Kidney (tissue), 14 donors: ENCODE measurements around the gene NCF2. TPM values are rescaled to one million over a fixed set of nuclear protein-coding genes. Genes with fewer than 3 reads are reported as not detected.

Experiments
- DNase-seq, 5 donors: peaks; one replicate each; pipeline ENCODE4 v3.0.0-alpha.2; 2013 to 2020
- FAIRE-seq: peaks from 2 replicates; lab custom pipeline; 2012; peaks lifted over from hg19 to GRCh38; lab: Jason Lieb, UNC
- H3K27ac ChIP-seq, 2 donors: one replicate each; pipeline ENCODE4 v1.7.0; 2013; ENCODE audit warnings: low read depth in 2 of 2, low read length in 2 of 2, inconsistent platforms in 1 of 2
- H3K27me3 ChIP-seq: one replicate; pipeline ENCODE4 v1.7.1; 2013; ENCODE audit warnings: low read length, inconsistent platforms; ENCODE audit not compliant: control insufficient read depth, insufficient read depth
- H3K36me3 ChIP-seq, 3 donors: one replicate each; pipeline versions ENCODE4 v1.7.0 to v1.7.1; 2013; ENCODE audit warnings: low read length in 3 of 3, control low read depth in 1 of 3, inconsistent platforms in 1 of 3; ENCODE audit not compliant: insufficient read depth in 3 of 3, control insufficient read depth in 2 of 3
- H3K4me1 ChIP-seq, 3 donors: one replicate each; pipeline versions ENCODE4 v1.7.0 to v1.7.1; 2013; ENCODE audit warnings: low read length in 3 of 3, inconsistent platforms in 1 of 3, low read depth in 1 of 3; ENCODE audit not compliant: control insufficient read depth in 2 of 3, insufficient read depth in 2 of 3
- H3K4me3 ChIP-seq, 3 donors: one replicate each; pipeline versions ENCODE4 v1.7.0 to v1.8.1; 2013; ENCODE audit warnings: low read length in 3 of 3, control low read depth in 1 of 3, inconsistent platforms in 1 of 3
- H3K9ac ChIP-seq, 3 donors: one replicate each; pipeline versions ENCODE4 v1.7.0 to v1.7.1; 2013; ENCODE audit warnings: low read length in 3 of 3, control low read depth in 1 of 3, inconsistent platforms in 1 of 3
- H3K9me3 ChIP-seq, 3 donors: one replicate each; pipeline versions ENCODE4 v1.7.0 to v1.7.1; 2013; ENCODE audit warnings: low read length in 3 of 3, control low read depth in 1 of 3, inconsistent platforms in 1 of 3; ENCODE audit not compliant: control insufficient read depth in 2 of 3, insufficient read depth in 1 of 3
- intact Hi-C: fragments of 100-400 bp; cut with DNase I; formaldehyde crosslinking; loops from one replicate; pipeline ENCODE4 v1.11.1; 2022
- polyA plus RNA-seq: library from polyadenylated mRNA; stranded (reverse); fragments of 350-450 nt; fragmentation: Illumina TruSeq; extraction: RNeasy Lipid Tissue Mini Kit (QIAGEN cat#74804); gene quantifications from one replicate; pipeline ENCODE4 v1.2.3, GENCODE V29; 2014; ENCODE audit warnings: low read depth, low replicate concordance; ENCODE audit not compliant: insufficient read depth
- total RNA-seq: library from RNA; stranded (reverse); fragmentation: NEBNext Ultra II Directional; extraction: Animal tissue kit (Norgen Biotek cat#: 25700); gene quantifications from one replicate; pipeline ENCODE4 v1.2.1, GENCODE V29; 2021
- TF ChIP-seq, protein P1 (sequence below): IDR thresholded peaks from 3 replicates; pipeline ENCODE4 v1.5.1; 2012; ENCODE audit warnings: mild to moderate bottlenecking, moderate library complexity, borderline replicate concordance; ENCODE audit not compliant: insufficient read depth; ENCODE audit errors: extremely low read depth
- donor health status: control.
- donor health status: control.
- donor health status: control.
- donor health status: control.
- donor health status: control.
- donor health status: DM: yes; HTN: yes; CAD: no.
- donor health status: Normal renal cell carcinoma (clear cell type).

Gene NCF2
- total and polyA plus RNA-seq, 2 donors from 2014 or later, result 2.5 to 16.7 TPM

DNA sequence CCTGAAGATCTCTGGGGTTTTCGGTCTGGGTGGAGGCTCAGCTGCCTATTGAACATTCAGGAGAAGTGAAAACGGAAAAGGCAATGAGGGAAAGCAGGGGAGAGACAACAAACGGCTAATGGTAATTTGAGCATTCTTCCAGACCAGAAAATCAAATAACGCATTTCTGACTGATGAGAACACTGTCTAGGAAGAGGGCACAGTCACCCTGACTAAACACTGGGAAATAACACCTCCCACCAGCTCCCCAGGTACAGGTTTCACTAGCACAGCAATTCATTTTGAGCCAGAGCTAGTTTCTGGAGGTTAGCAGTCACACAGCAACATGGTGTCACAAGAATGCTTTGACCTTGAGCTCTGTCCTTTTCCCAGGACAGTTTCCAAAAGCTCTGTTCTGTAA lies 21.1 kb downstream of the NCF2 start:
- Histone ChIP-seq H3K4me3 (no peak overlapping the region), H3K27ac (no peak overlapping the region), H3K36me3 (no peaks in the 10 kb centered on the region), H3K9ac (no peak overlapping the region), H3K9me3 (no peaks in the 10 kb centered on the region), H3K27me3 (no peaks in the 10 kb centered on the region), H3K4me1 (peaks cover 0 to 5% (median 0%) of the 10 kb centered on the region in 3 donors)
- peak in 2 of 5 donors; percentile 29 to 49 for DNase-seq
- intact Hi-C loops, result no loop called here
- FAIRE-seq, result no peak
- TF ChIP-seq, protein P1, sequence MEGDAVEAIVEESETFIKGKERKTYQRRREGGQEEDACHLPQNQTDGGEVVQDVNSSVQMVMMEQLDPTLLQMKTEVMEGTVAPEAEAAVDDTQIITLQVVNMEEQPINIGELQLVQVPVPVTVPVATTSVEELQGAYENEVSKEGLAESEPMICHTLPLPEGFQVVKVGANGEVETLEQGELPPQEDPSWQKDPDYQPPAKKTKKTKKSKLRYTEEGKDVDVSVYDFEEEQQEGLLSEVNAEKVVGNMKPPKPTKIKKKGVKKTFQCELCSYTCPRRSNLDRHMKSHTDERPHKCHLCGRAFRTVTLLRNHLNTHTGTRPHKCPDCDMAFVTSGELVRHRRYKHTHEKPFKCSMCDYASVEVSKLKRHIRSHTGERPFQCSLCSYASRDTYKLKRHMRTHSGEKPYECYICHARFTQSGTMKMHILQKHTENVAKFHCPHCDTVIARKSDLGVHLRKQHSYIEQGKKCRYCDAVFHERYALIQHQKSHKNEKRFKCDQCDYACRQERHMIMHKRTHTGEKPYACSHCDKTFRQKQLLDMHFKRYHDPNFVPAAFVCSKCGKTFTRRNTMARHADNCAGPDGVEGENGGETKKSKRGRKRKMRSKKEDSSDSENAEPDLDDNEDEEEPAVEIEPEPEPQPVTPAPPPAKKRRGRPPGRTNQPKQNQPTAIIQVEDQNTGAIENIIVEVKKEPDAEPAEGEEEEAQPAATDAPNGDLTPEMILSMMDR, result no peak

DNA sequence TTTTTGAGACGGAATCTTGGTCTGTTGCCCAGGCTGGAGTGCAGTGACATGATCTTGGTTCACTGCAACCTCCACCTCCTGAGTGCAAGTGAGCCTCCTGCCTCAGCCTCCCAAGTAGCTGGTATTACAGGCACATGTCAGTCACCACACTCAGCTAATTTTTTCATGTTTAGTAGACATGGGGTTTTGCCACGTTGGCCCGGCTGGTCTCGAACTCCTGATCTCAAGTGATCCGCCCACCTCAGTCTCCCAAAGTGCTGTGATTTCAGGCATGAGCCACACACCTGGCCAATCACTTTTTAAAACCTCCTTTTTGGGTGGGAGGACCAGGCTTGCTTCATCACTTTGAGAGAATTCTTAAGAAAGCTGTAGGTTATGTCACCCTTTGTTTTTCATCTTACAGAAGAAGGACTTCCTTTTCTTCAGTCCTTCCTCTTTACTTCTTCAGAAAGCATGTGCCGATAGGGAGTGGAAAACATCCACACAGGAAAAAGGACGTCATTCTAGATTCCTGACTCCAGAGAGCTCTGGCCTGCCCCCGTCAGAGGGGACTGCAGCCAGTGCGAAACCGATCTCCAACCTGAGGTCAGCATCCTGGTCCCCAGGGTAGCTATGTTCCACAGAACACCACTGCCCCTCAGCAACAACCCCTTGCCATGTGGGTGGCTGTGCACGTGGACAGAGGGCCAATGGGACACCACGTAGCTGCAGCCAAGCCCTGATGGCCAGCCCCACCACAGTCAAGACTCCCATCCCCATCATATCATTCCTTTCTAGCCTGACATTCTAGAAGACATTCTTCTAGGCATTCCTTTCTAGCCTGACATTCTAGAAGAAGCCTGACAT lies 21.9 kb downstream of the NCF2 start:
- intact Hi-C loops, result no loop called here
- Histone ChIP-seq H3K27ac (peak overlapping the region in 1 of 2 donors; percentile 24), H3K27me3 (no peaks in the 10 kb centered on the region), H3K4me1 (peaks cover 0 to 5% (median 0%) of the 10 kb centered on the region in 3 donors), H3K9me3 (no peaks in the 10 kb centered on the region), H3K9ac (no peak overlapping the region), H3K4me3 (no peak overlapping the region), H3K36me3 (no peaks in the 10 kb centered on the region)
- peak in 2 of 5 donors; percentile 15 to 40 for DNase-seq
- no peak for FAIRE-seq
- TF ChIP-seq, protein P1, result no peak

DNA sequence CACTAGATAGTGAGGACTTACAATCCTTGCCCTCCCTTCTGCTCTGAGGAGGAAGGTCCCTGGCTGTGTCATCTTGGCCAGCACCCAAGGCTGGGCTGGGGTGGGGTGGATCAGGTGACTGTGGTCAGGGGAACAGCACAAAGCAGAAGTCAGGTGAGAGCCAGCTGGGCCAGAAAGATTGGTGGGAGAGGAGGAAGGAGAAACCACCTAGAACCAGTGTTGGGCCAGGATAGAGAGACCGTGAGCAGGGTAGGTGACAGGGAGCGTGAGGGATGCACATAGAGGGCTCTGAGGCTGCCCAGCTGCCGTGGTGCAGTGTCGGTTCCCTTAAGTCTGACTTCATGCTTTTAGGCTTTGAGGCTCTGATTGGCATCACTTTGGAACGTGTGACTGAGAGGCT lies 22.7 kb downstream of the NCF2 start:
- intact Hi-C loops, result no loop called here
- Histone ChIP-seq H3K4me3 (no peak overlapping the region), H3K27ac (peak overlapping the region in 1 of 2 donors; percentile 24), H3K27me3 (no peaks in the 10 kb centered on the region), H3K9me3 (no peaks in the 10 kb centered on the region), H3K36me3 (no peaks in the 10 kb centered on the region), H3K9ac (no peak overlapping the region), H3K4me1 (peaks cover 0 to 5% (median 0%) of the 10 kb centered on the region in 3 donors)
- peak in 1 of 5 donors; percentile 84 for DNase-seq
- TF ChIP-seq, protein P1, result no peak
- FAIRE-seq, result no peak
